GM23248 (cell line): Measurements from ENCODE around the gene PDCD4.

Experiments used
- EZH2 ChIP-seq: fragments of 200-600 bp; sonication (generic); IDR thresholded peaks from 2 replicates; pipeline ENCODE4 v1.6.1; 2018; ENCODE audit warnings: antibody characterized with exemption, mild to moderate bottlenecking; ENCODE audit not compliant: insufficient read depth, poor library complexity, severe bottlenecking
- EZH2phosphoT487 ChIP-seq: fragments of 200-600 bp; sonication (generic); IDR thresholded peaks from 2 replicates; pipeline ENCODE4 v1.6.1; 2018; ENCODE audit warnings: antibody characterized with exemption, moderate library complexity, mild to moderate bottlenecking, low read depth; ENCODE audit not compliant: insufficient read depth

DNA sequence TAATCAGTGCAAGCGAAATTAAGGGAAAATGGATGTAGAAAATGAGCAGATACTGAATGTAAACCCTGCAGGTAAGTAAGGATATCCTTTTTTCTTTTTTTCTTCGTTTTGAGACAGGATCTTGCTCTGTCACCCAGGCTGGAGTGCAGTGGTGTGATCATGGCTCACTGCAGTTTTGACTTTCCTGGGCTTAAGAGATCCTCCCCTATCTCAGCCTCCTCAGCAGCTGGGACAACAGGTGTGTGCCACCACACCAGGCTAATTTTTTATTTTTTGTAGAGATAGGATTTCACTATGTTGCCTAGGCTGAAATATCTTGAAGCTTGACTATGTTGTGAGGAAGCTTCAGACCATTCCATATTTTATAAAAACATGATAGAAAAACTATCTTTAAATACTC, 4.3 kb downstream of the PDCD4 start:
- TF ChIP-seq EZH2phosphoT487, result no peak
- no peak for TF ChIP-seq EZH2
